Lower leg skin (tissue), 3 donors: ENCODE data around the gene GPRIN2.

Experiments used
- POLR2A ChIP-seq, 2 donors: fragments of 450-650 bp; IDR thresholded peaks; one replicate each; pipeline ENCODE4 v1.6.1; 2016 to 2017; ENCODE audit warnings: antibody characterized with exemption in 2 of 2, mild to moderate bottlenecking in 1 of 2, moderate library complexity in 1 of 2
- TF ChIP-seq, protein P1 (sequence below), 3 donors: fragments of 450-650 bp; IDR thresholded peaks; one replicate each; pipeline ENCODE4 v1.5.1; 2016; ENCODE audit warnings: antibody characterized with exemption in 3 of 3, mild to moderate bottlenecking in 3 of 3, moderate library complexity in 2 of 3

DNA sequence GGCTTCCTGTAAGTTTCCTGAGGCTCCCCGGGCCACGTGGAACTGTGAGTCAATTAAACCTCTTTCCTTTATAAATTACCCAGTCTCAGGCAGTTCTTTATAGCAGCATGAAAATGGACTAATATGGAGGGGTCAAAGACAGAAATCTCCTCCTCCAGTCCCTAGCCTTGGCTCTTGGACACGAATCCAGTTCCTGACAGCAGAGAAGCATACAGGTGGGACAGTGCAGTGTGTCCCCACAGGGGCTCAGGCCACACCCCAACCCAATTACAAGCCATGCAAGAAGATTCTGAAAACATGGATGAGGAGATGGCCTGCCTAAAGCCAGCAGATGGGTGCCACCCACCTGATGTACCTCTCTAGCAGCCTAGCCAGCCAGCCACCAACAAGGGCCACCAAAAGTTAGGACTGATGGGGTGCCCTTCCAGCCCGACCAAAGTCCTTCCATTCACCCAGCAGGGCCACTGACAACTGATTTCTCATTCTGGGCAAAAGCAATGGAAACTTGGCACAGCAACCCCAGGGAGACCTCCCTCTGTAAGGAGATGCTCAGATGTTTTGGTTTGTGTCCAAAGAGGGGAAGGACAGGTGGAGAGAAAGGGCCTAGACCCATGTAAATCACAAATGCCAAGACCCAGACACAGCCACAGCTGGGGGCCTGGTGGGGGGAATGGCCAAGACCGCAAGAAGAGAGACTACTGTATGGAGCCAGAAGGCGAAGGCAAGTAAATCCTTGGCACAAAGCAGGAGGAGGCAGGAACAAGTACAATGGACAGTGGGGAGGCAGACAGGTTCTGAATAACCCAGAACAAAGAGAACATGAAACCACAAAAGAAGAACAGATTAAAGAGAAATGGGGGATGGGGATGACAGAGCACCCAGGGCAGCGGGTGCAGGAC, 13.6 kb downstream of the GPRIN2 start:
- TF ChIP-seq, protein P1, sequence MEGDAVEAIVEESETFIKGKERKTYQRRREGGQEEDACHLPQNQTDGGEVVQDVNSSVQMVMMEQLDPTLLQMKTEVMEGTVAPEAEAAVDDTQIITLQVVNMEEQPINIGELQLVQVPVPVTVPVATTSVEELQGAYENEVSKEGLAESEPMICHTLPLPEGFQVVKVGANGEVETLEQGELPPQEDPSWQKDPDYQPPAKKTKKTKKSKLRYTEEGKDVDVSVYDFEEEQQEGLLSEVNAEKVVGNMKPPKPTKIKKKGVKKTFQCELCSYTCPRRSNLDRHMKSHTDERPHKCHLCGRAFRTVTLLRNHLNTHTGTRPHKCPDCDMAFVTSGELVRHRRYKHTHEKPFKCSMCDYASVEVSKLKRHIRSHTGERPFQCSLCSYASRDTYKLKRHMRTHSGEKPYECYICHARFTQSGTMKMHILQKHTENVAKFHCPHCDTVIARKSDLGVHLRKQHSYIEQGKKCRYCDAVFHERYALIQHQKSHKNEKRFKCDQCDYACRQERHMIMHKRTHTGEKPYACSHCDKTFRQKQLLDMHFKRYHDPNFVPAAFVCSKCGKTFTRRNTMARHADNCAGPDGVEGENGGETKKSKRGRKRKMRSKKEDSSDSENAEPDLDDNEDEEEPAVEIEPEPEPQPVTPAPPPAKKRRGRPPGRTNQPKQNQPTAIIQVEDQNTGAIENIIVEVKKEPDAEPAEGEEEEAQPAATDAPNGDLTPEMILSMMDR (IDR thresholded peaks at IDR 0.05): no peak
- TF ChIP-seq POLR2A (IDR thresholded peaks at IDR 0.05): no peak
